H1 (cell line): ENCODE measurements around the gene RAB24. TPM values are rescaled to one million over a fixed set of nuclear protein-coding genes. Genes with fewer than 3 reads are reported as not detected.

Source experiments
- CTCF ChIA-PET: fragments of 300-600 bp; sonication (Branson Sonifier 250); formaldehyde crosslinking; loops from one replicate; lab custom pipeline; 2021; ENCODE audit not compliant: partially characterized antibody; lab: Charles Lee
- POLR2A ChIA-PET: fragments of 300-600 bp; sonication (Branson Sonifier 250); formaldehyde crosslinking; loops from one replicate; lab custom pipeline; 2021; ENCODE audit warnings: inconsistent platforms; ENCODE audit not compliant: partially characterized antibody; lab: Charles Lee
- DNase-seq, 2 experiments: peaks; one replicate each; pipeline versions ENCODE4 v3.0.0 to v3.0.0-alpha.2; 2010 to 2022; ENCODE audit warnings: low spot score in 2 of 2, low read depth in 1 of 2, mixed read lengths in 1 of 2
- FAIRE-seq: peaks from 2 replicates; lab custom pipeline; 2011; peaks lifted over from hg19 to GRCh38; lab: Jason Lieb, UNC
- H2AFZ ChIP-seq: 2 replicates; pipeline ENCODE4 v1.8.1; 2012; ENCODE audit warnings: low read length, inconsistent platforms
- H2AK5ac ChIP-seq: 2 replicates; pipeline ENCODE4 v1.6.1; 2013; ENCODE audit warnings: low read depth, low read length
- H2BK120ac ChIP-seq: replicated peaks from 2 replicates; pipeline ENCODE3; 2013; ENCODE audit warnings: low read depth, low read length, inconsistent platforms
- H2BK12ac ChIP-seq: 2 replicates; pipeline ENCODE4 v1.6.1; 2013; ENCODE audit warnings: low read depth, low read length
- H2BK15ac ChIP-seq: 2 replicates; pipeline ENCODE4 v1.6.1; 2013; ENCODE audit warnings: low read length
- H2BK20ac ChIP-seq: 2 replicates; pipeline ENCODE4 v1.6.1; 2013; ENCODE audit warnings: low read length
- H2BK5ac ChIP-seq: 2 replicates; pipeline ENCODE4 v1.6.1; 2013; ENCODE audit warnings: low read depth, low read length
- H3K14ac ChIP-seq: 2 replicates; pipeline ENCODE4 v1.6.1; 2013; ENCODE audit warnings: inconsistent platforms; ENCODE audit not compliant: insufficient read length
- H3K18ac ChIP-seq: 2 replicates; pipeline ENCODE4 v1.6.1; 2013; ENCODE audit warnings: low read length; ENCODE audit errors: extremely low read depth
- H3K23ac ChIP-seq: 2 replicates; pipeline ENCODE4 v1.6.1; 2013; ENCODE audit warnings: inconsistent platforms; ENCODE audit not compliant: insufficient read length
- H3K23me2 ChIP-seq: 2 replicates; pipeline ENCODE4 v1.6.1; 2013; ENCODE audit warnings: low read depth, low read length
- H3K27ac ChIP-seq: 2 replicates; pipeline ENCODE4 v1.6.1; 2011; ENCODE audit warnings: low read depth, low read length, inconsistent platforms
- H3K27me3 ChIP-seq, 4 experiments: replicated peaks in 1 of 4; 1 replicate in 1 of 4; 2 replicates in 3 of 4; pipeline versions ENCODE4 v1.6.1 to v1.8.1; 2011 to 2013; ENCODE audit warnings: low read length in 3 of 4, mild to moderate bottlenecking in 3 of 4, inconsistent platforms in 2 of 4, mixed read lengths in 2 of 4, moderate library complexity in 1 of 4; ENCODE audit not compliant: control insufficient read depth in 3 of 4, insufficient read depth in 3 of 4; ENCODE audit errors: extremely low read depth in 1 of 4
- H3K36me3 ChIP-seq, 4 experiments: 2 replicates each; pipeline versions ENCODE4 v1.6.1 to v1.8.1; 2011 to 2013; ENCODE audit warnings: mild to moderate bottlenecking in 4 of 4, low read length in 3 of 4, moderate library complexity in 2 of 4, control low read depth in 1 of 4, inconsistent platforms in 1 of 4; ENCODE audit not compliant: insufficient read depth in 4 of 4, control insufficient read depth in 2 of 4
- H3K4ac ChIP-seq: replicated peaks from 2 replicates; pipeline ENCODE3; 2013; ENCODE audit warnings: low read length, low read depth, mixed read lengths, inconsistent platforms; ENCODE audit not compliant: insufficient read length
- H3K4me1 ChIP-seq, 4 experiments: replicated peaks in 1 of 4; 1 replicate in 1 of 4; 2 replicates in 3 of 4; pipeline versions ENCODE4 v1.6.1 to v1.8.1; 2011 to 2013; ENCODE audit warnings: low read length in 3 of 4, inconsistent platforms in 2 of 4, mixed read lengths in 1 of 4; ENCODE audit not compliant: insufficient read depth in 4 of 4, control insufficient read depth in 3 of 4
- H3K4me2 ChIP-seq, 2 experiments: 2 replicates each; pipeline versions ENCODE4 v1.6.1 to v1.8.1; 2011 to 2013; ENCODE audit warnings: low read depth in 2 of 2, low read length in 2 of 2, control low read depth in 1 of 2, inconsistent platforms in 1 of 2, mild to moderate bottlenecking in 1 of 2; ENCODE audit not compliant: insufficient read depth in 1 of 2
- H3K4me3 ChIP-seq, 4 experiments: fragments of 200-600, 300-600 bp in 1 of 4; sonication (generic), shearing (Covaris generic), sonication (Bioruptor Twin) in 1 of 4; 2 replicates each; pipeline versions ENCODE4 v1.5.1 to v1.8.1; 2011 to 2016; ENCODE audit warnings: low read length in 4 of 4, low read depth in 3 of 4, control low read depth in 2 of 4, inconsistent platforms in 2 of 4, mild to moderate bottlenecking in 2 of 4, mixed read lengths in 1 of 4, moderate library complexity in 1 of 4; ENCODE audit not compliant: insufficient read depth in 2 of 4; ENCODE audit errors: extremely low read depth in 1 of 4
- H3K56ac ChIP-seq: replicated peaks from 2 replicates; pipeline ENCODE3; 2013; ENCODE audit warnings: low read depth, mild to moderate bottlenecking, mixed read lengths, low read length, inconsistent platforms; ENCODE audit not compliant: insufficient read length
- H3K79me1 ChIP-seq: 2 replicates; pipeline ENCODE4 v1.6.1; 2013; ENCODE audit warnings: low read depth, low read length, control low read depth
- H3K79me2 ChIP-seq, 2 experiments: 2 replicates each; pipeline versions ENCODE4 v1.6.1 to v1.8.1; 2012 to 2013; ENCODE audit warnings: low read length in 2 of 2, mild to moderate bottlenecking in 2 of 2, inconsistent platforms in 1 of 2; ENCODE audit not compliant: insufficient read depth in 2 of 2, control insufficient read depth in 1 of 2
- H3K9ac ChIP-seq, 4 experiments: replicated peaks in 1 of 4; 1 replicate in 1 of 4; 2 replicates in 3 of 4; pipeline versions ENCODE4 v1.6.1 to v1.8.1; 2011 to 2013; ENCODE audit warnings: low read depth in 3 of 4, low read length in 3 of 4, control low read depth in 2 of 4, mild to moderate bottlenecking in 2 of 4, moderate library complexity in 2 of 4, inconsistent platforms in 1 of 4; ENCODE audit errors: extremely low read depth in 1 of 4
- H3K9me3 ChIP-seq, 2 experiments: 2 replicates each; pipeline versions ENCODE4 v1.6.1 to v1.8.1; 2012 to 2013; ENCODE audit warnings: mild to moderate bottlenecking in 2 of 2, moderate library complexity in 2 of 2, control low read depth in 1 of 2, inconsistent platforms in 1 of 2, low read depth in 1 of 2, low read length in 1 of 2, mixed read lengths in 1 of 2; ENCODE audit not compliant: insufficient read depth in 2 of 2
- H4K20me1 ChIP-seq, 2 experiments: replicated peaks in 1 of 2; 2 replicates each; pipeline versions ENCODE3 to v1.8.1; 2011 to 2013; ENCODE audit warnings: inconsistent platforms in 2 of 2, low read length in 2 of 2, mild to moderate bottlenecking in 1 of 2; ENCODE audit not compliant: insufficient read depth in 2 of 2, control insufficient read depth in 1 of 2
- H4K5ac ChIP-seq: 2 replicates; pipeline ENCODE4 v1.6.1; 2013; ENCODE audit warnings: low read length, low read depth, mixed read lengths, inconsistent platforms; ENCODE audit not compliant: insufficient read length
- H4K8ac ChIP-seq: 2 replicates; pipeline ENCODE4 v1.8.0; 2013; ENCODE audit warnings: mild to moderate bottlenecking, moderate library complexity, low read length, inconsistent platforms; ENCODE audit not compliant: insufficient read depth; ENCODE audit errors: extremely low read depth
- H4K91ac ChIP-seq: replicated peaks from 2 replicates; pipeline ENCODE3; 2013; ENCODE audit warnings: low read length, mixed read lengths, inconsistent platforms; ENCODE audit not compliant: insufficient read length
- SIN3A ChIP-seq, 2 experiments: IDR thresholded peaks in 1 of 2; conservative IDR thresholded peaks in 1 of 2; 2 replicates each; pipeline ENCODE4 v1.6.1; 2011 to 2012; ENCODE audit warnings: low read length in 2 of 2, improper control_type of control experiment in 1 of 2, low read depth in 1 of 2, mild to moderate bottlenecking in 1 of 2
- WGBS, 2 experiments: shearing (Covaris generic) in 1 of 2; methylation state at CpG; one replicate each; pipeline versions ENCODE4 v1.1.6 to v1.1.7; 2013 to 2015; ENCODE audit warnings: low lambda C conversion rate in 2 of 2, mixed read lengths in 2 of 2, inconsistent platforms in 1 of 2, low coverage in 1 of 2, missing lambda C conversion rate in 1 of 2; ENCODE audit not compliant: insufficient replicate concordance in 2 of 2, insufficient coverage in 1 of 2, insufficient read length in 1 of 2; ENCODE audit errors: extremely low coverage in 1 of 2, missing lambda C conversion rate in 1 of 2; 5-methylcytosine and 5-hydroxymethylcytosine counted together
- polyA plus RNA-seq, 7 experiments: library from polyadenylated mRNA; depleted of rRNA in 3 of 7; stranded (reverse) in 5 of 7; unstranded in 2 of 7; fragments of >200 nt in 5 of 7; fragments of 200-250 nt in 2 of 7; gene quantifications; 1 replicate in 5 of 7; 2 replicates in 1 of 7; 4 replicates in 1 of 7; pipeline versions ENCODE4 v1.2.1 to v1.2.3, GENCODE V29; 2011 to 2013; ENCODE audit warnings: missing spikeins in 2 of 7, mixed read lengths in 2 of 7
- total RNA-seq: library from RNA; stranded (reverse); fragmentation: NEBNext Ultra II Directional; extraction: Animal tissue kit (Norgen Biotek cat#: 25700); gene quantifications from 2 replicates; pipeline ENCODE4 v1.2.1, GENCODE V29; 2021

Gene RAB24
- total and polyA plus RNA-seq, 2 of the 8 experiments (the other 6 are each of a cell fraction or from before 2014, with no cell fraction given): 18.8 to 33.8 TPM

GRCh38 chr5:177261510-177261909 is 42.0 kb downstream of the RAB24 start:
- Histone ChIP-seq H3K4ac (no peak overlapping the region), H2AK5ac (no peak overlapping the region), H3K4me3 (no peak overlapping the region), H3K56ac (no peak overlapping the region), H2BK15ac (no peak overlapping the region), H3K4me2 (no peak overlapping the region), H3K27me3 (no peaks in the 10 kb centered on the region), H3K9me3 (no peaks in the 10 kb centered on the region), H3K79me1 (0 out of 2 replicates have a peak, but pooled peaks cover 2% of the 10 kb centered on the region), H3K14ac (no peak overlapping the region), H3K27ac (no peak overlapping the region), H3K9ac (no peak overlapping the region), H2BK5ac (no peak overlapping the region), H4K5ac (no peak overlapping the region), H4K8ac (no peak overlapping the region), H3K23ac (no peak overlapping the region), H4K91ac (no peak overlapping the region), H4K20me1 (no peaks in the 10 kb centered on the region), H3K36me3 (peaks cover 11 to 82% (median 52%) of the 10 kb centered on the region in 4 experiments), H2BK12ac (no peak overlapping the region), H2BK20ac (no peak overlapping the region), H3K79me2 (no peaks in the 10 kb centered on the region; a peak in 1 of 4 replicates), H3K4me1 (no peaks in the 10 kb centered on the region), H2AFZ (no peak overlapping the region), H3K23me2 (no peaks in the 10 kb centered on the region), H3K18ac (no peak overlapping the region), H2BK120ac (no peak overlapping the region)
- no peak for TF ChIP-seq SIN3A (conservative IDR thresholded peaks at IDR 0.05 in 1 of 2, IDR thresholded peaks at IDR 0.05 in 1 of 2; ENCODE audit: low read depth in 1 of 2, low read length in 2 of 2)
- WGBS, 2 experiments: 92% methylated on average over 1 of the region's 1 CpG; no CpG with 5 or more reads in 1 of the 2 experiments
- FAIRE-seq: no peak
- ChIA-PET CTCF (no interaction called here), POLR2A (no interaction called here)
- DNase-seq: no peak
